ENCODE data around the gene VAV2.

The VAV2 gene

GRCh38 chr9:133833388-133834025, 158.6 kb downstream of the VAV2 start:
- DNase-seq (ENCODE audit: low spot score): no peak

- DNase-seq (ENCODE audit: low spot score): no peak
Measured at GRCh38 chr9:133832877-133833276, 159.2 kb downstream of the VAV2 start.

DNA sequence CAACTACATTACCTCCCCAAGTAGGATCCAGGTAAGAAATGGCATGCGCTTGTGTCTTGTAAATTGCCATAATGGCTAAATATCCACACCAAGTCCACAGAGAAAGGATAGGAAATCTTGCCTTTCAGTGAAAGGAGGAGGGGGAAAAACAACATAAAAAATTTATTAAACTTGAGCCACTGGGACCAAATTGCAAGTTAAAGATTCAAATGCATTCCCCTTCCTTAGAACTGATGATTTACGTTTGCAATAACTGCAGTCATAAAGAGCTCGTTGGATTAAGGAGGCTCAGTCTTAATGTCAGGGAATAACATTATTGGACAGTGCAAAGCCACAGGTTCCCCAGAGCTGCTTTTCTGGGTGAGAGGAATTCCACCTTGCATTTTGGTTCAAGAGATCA, 161.4 kb downstream of the VAV2 start:
- DNase-seq (ENCODE audit: low spot score): no peak

GRCh38 chr9:133830310-133830709, 161.8 kb downstream of the VAV2 start:
- no peak for DNase-seq (ENCODE audit: low spot score)

GRCh38 chr9:133828338-133828997, 163.7 kb downstream of the VAV2 start:
- no peak for DNase-seq (ENCODE audit: low spot score)

DNA sequence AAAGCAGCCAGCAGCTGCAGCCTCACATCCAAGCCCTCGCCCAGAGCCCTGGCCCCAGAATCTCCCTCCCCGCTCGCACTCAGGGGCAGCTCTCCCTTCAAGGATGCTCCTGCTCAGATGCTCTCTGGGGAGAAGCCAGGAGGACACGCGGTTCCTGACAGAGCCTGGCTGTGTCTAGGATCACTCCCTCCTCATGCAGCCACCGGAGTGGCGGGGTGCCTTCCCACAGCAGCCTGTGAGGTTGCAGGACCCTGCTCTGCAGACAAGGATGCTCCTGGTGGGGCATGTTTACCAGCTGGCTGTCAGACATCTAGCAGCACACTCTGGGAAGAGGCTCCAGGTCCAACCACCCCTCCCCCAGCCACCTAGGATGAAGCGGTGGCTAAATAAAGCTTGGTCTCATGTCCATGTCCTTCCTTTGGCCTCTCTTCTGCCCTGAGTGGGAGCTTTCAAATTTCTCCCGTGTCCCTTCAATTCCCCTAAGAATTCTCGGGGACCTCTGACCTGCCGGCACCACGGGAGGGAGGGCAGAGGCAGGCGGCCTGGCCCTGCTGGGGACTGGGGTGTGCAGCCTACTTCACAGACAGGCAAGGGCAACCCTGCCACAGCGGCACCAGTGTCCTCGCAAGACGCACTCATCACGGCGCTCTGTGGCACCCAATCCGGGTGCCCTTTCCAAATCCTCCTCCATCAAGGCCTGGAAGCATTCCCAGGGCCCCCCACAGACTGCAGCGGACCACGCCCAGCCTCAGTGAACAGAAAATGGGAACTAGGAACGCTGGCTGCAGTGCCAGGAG, 165.6 kb downstream of the VAV2 start:
- no peak for DNase-seq (ENCODE audit: low spot score)

- no peak for DNase-seq (ENCODE audit: low spot score)
Measured at GRCh38 chr9:133825555-133826218, 166.4 kb downstream of the VAV2 start.

DNA sequence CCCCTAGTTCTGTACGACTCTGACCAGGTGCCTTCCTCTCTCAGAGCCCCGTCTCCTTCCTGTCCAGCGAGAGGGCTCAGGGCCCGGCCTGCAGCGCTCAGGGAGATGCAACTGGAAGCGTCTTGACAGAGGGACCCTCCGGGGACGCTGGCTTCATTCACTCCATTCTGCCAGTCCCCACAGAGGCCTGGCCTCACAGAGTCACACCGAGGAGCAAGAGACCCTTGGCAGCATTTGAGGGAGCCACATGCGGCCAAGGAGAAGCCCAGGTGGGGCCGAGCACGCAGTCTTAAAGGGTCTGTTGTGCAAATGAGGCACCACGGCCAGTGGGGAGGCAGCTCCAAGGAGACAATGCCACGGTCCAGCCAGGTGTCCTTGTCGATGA, 167.3 kb downstream of the VAV2 start:
- no peak for DNase-seq (ENCODE audit: low spot score)

GRCh38 chr9:133824106-133824801, 167.9 kb downstream of the VAV2 start:
- no peak for DNase-seq (ENCODE audit: low spot score)

- no peak for DNase-seq (ENCODE audit: low spot score)
Measured at GRCh38 chr9:133823189-133824105, 168.7 kb downstream of the VAV2 start.

DNA sequence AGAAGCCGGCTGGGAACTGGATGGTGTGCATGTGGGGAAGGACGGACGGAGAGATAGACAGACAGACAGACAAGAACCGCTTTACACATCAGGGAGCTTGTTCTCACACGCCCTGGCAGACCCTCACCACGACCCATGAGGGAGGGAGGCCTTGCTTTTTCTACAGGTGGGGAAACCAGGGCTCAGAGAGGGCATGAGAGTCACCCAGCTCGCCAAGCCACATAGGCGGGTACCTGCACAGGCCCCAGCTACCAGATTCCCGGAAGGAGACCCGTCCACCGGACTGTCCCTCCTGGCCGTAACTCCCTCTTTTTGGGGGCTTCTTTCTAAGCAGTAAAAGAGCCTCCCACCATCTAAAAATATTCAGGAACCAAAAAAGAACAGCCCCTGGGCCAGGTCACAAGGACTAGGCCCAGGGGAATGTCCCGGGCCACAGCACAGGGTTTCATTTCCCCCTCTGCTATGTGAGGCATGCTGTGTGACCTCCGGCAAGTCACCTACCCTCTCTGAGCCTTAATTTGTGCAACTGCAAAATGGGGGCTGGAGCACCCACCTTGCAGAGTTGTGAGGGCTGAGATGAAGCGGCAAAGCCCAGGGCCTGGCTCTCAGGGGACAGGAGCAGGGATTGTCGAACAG, 169.6 kb downstream of the VAV2 start:
- DNase-seq (ENCODE audit: low spot score): no peak

DNA sequence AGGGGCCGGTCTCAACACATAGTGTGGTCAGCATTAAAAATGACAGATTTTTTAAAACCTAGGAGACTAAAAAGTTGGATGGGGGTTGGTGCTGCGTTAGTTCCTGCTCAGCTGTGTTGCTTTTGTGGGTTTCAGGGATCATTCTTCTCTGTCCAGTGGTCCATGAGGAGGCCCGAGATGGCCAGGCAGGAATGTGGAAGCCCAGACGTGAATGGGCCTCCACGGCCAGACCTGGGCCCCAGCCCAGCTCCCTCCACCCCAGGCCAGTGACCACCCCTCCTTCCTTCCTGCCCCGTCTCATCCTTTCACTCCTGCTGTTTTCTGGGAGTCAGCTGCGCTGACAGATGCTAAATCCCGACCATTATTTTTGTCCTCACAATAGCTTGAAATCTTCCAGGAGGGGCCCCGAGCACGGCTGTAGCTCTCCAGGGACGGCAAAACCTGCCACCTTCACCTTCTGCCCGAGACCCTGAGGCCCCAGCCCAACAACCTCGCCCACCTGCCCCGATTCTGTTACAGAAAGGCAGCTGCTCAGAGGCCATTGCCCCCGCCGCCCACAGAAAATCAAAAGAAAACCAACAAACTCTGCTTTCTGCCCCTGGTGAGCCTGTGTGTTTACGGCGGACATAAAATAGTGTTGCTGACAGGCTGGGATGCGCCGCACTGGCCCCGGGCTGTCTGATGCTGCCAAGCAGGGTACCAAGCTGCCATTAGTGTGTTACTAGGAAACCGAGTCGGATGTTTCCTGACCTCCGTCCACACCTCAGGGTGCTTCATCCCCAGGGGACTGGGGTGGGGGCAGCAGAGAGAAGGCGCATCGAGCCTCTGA, 170.3 kb downstream of the VAV2 start:
- DNase-seq (ENCODE audit: low spot score): no peak

GRCh38 chr9:133819923-133820322, 172.2 kb downstream of the VAV2 start:
- no peak for DNase-seq (ENCODE audit: low spot score)

DNA sequence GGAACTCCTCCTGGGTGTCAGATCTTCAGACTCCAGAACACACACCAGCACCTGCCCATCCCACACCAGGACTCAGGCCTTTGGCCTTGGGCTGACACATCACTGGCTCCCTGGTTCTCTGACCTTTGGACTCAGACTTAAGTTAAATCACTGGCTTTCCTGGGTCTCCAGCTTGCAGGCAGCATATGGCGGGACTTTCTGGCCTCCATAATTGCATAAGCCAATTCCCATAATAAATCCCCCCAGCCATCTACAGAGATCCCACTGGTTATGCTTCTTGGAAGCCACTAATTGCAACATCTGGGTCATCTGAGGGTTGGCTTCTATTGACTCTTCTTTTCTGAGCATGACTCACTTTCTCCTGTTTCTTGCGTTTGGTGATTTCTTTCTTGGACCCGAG, 173.7 kb downstream of the VAV2 start:
- no peak for DNase-seq (ENCODE audit: low spot score)

GRCh38 chr9:133815781-133816180, 176.3 kb downstream of the VAV2 start:
- no peak for DNase-seq (ENCODE audit: low spot score)

DNA sequence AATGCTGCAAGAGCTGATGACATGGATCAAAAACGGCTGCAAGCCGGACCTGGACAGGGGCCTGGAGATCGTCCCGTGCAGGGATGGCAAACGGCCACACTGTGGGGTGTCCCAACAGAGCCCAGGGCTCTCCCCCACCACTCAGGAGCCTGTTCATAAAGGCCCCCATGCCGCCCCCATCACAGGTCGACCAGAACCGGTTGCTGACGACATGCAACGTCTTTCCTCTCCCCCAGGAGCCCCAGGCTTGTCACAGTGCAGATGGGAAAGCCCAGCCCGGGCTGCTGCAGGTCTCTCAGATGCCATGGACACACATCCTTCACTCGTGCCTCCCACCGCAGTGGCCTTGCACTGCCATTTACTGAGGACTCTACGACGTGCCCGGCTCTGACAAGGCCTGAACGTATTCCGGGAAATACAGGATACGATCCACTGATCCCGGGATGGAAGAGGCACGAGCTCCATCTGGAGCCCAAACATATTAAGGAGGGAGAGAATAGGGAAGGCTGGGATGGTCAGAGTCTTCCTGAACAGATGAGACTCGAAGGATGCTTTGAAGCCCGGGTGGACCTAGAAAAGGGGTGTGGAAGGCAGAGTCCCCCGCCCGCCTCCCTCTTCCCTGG, 177.4 kb downstream of the VAV2 start:
- DNase-seq (ENCODE audit: low spot score): no peak

DNA sequence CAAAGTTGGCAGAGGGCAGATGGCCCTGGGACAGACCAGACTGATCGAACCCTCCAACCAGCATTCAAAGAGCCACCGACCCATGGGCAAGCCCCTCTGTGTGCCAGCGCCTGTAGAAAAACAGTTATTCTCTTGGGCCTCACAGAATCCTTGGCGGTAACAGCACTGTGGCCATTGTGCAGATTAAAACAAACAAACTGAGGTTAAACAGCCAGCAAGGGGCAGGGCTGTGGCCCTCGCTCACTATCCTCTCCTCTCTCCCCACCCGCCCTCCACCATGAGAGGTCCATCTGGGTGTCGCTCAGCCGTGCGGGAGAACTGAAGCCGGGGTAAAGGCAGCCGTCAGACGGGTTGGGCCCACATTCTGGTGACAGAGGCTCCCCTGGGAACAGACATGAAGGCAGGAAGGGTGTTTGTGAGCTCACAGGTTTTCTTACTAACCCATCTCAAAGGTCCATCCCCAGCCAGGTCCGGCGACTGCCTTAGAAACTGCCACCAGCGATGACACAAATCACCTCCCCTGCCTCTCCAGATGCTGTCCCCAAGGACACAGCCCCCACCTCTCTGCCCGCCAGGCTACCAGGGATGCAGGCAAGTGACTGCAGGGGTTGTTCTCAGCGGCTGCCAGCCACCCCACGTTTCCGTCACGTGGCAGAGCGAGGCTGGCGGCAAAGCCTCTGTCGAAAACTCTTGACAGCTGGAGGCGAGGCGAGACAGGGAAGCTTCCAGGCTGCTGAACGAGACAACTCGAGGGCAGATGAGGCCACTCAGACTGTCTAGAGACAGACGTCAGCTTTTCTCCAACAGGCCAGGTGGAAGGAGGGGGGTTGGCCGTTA, 178.2 kb downstream of the VAV2 start:
- no peak for DNase-seq (ENCODE audit: low spot score)
